Measurements from ENCODE around the gene ZMPSTE24.

Gene ZMPSTE24

GRCh38 chr1:40258445-40258769 lies 371 bp downstream of the ZMPSTE24 start:
- DNase-seq (ENCODE audit: low read depth in 2 of 3, low spot score in 2 of 3) = no peak

GRCh38 chr1:40264354-40264781 lies 6.3 kb downstream of the ZMPSTE24 start:
- no peak for DNase-seq (ENCODE audit: low read depth in 2 of 3, low spot score in 2 of 3)

DNA sequence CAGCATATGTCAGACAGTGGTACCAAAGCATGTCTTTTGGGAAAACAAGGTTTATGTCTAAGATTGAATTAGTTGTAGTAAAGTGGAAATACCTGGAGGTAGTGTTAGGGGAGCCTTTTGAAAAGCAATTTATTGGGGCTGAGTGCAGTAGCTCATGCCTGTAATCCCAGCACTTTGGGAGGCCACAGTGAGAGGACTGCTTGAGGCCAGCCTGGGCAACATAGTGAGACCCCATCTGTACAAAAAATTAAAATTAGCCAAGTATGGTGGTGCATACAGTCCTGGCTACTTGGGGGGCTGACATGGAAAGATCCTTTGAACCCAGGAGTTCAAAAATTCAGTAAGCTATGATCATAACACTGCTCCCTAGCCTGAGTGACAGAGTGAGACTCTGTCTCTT lies 7.3 kb downstream of the ZMPSTE24 start:
- DNase-seq (ENCODE audit: low read depth in 2 of 3, low spot score in 2 of 3) = no peak

- no peak for DNase-seq (ENCODE audit: low read depth in 2 of 3, low spot score in 2 of 3)
Observed at GRCh38 chr1:40265919-40266318, 7.9 kb downstream of the ZMPSTE24 start.

GRCh38 chr1:40266786-40267535 lies 8.9 kb downstream of the ZMPSTE24 start:
- DNase-seq (ENCODE audit: low read depth in 2 of 3, low spot score in 2 of 3) = no peak

DNA sequence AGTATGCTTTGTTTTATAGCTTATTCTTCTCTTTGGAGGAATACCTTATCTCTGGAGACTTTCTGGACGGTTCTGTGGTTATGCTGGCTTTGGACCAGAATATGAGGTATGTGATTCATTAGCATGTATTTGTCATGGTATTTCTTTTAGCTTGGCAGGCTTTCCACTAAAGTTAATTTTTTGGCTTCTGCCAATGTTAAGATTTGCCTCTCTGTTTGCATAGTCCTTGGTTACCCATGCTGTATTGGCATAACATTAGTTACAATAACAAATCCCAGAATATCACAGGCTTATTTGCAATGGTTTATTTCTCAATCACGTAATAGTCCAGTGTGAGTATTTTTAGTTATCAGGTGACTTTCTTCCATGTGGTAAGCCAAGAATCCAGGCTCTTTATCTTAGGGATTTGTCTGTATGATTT lies 9.7 kb downstream of the ZMPSTE24 start:
- DNase-seq (ENCODE audit: low read depth in 2 of 3, low spot score in 2 of 3) = no peak

- DNase-seq (ENCODE audit: low read depth in 2 of 3, low spot score in 2 of 3) = no peak
Observed at GRCh38 chr1:40268211-40268610, 10.2 kb downstream of the ZMPSTE24 start.

- DNase-seq (ENCODE audit: low read depth in 2 of 3, low spot score in 2 of 3) = no peak
Observed at GRCh38 chr1:40270152-40270834, 12.3 kb downstream of the ZMPSTE24 start.

DNA sequence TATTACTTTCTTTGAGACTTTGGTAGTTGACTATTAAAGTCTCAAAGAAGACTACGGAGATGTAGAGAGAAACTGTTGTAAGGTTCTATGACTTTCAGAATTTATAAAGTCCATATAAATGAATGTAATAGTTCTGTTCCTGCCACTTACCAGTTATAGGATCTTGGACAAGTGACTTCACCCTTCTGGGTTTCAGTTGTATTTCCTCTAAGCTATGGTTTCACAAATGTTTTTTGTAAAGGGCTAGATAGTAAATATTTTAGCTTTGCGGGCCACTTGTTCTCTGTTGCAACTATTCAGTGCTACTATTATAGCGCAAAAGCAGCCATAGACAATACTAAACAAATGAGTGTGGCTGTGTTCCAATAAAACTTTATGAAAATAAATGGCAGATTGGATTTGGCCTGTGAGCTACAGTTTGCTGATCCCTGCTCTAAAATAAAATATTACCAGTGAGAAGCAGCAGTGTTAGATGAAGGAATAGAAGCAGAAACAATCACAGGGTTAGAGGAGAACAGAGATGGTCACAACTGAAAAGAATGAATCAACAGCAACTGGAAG lies 14.7 kb downstream of the ZMPSTE24 start:
- no peak for DNase-seq (ENCODE audit: low read depth in 2 of 3, low spot score in 2 of 3)

DNA sequence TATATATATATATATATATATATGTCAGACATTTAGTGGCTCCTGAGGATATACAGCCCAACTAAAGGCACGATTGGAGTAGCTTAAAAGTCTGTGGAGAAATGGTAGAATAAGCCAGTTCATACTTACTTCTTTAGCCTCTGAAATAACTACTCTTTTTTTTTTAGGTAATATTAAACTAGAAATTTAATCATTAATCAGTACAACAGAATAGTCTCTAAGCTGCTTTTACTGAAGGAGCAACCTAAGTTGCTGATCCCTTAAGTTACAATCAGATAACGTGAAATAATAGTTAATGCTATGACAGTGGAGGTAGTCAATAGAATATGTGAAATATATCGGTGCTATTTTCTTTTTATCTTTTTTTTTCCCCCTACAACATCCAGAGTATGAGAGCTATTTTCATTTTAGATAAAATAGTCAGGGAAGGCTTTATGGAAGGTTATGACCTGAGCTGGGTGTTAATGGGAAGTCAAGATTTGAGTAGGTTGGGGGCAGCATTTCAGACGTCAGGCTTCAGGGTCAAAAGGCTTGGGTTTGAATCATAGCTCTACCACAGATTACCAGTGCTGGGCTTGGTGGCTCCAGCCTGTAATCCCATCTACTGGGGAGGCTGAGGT lies 15.6 kb downstream of the ZMPSTE24 start:
- no peak for DNase-seq (ENCODE audit: low read depth in 2 of 3, low spot score in 2 of 3)

DNA sequence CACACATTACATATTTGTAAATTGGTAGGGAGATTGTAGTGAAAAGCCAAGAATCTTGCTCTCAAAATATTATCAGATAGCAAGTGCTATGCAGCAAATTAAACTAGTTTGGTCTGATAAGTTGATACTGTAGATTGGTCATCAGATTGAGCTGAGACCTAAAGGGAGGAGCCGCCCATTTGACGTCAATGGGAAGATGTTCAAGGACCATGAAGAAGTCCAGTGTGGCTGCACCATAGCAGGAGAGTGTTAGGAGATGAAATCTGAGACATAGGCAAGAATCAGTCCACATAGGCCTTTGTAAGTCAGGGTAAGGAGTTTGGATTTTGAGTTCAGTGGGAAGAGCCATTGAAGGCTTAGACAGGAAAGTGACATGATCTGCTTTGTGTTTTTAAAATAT lies 16.3 kb downstream of the ZMPSTE24 start:
- no peak for DNase-seq (ENCODE audit: low read depth in 2 of 3, low spot score in 2 of 3)

GRCh38 chr1:40276122-40276521 lies 18.1 kb downstream of the ZMPSTE24 start:
- no peak for DNase-seq (ENCODE audit: low read depth in 2 of 3, low spot score in 2 of 3)

DNA sequence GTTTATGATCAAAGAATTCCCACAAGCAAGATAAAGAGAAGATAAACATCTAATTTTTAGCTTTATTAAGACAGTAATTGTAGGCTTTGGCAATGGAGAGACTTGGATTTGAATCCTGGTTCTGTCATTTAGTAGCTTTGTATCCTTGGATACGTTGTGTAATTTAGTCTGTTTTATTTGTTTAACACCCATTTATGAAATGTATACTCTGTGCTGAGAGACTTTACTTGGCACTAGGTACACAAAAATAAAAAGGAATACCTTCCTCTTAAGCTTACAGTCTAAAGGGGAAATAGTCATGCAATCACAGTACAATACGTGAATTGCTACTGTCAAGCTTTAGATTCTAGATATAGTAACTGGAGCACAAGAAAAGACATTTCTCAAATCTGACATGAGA lies 23.8 kb downstream of the ZMPSTE24 start:
- no peak for DNase-seq (ENCODE audit: low read depth in 2 of 3, low spot score in 2 of 3)

GRCh38 chr1:40291293-40291692 lies 33.3 kb downstream of the ZMPSTE24 start:
- no peak for DNase-seq (ENCODE audit: low read depth in 2 of 3, low spot score in 2 of 3)

- DNase-seq (ENCODE audit: low read depth in 2 of 3, low spot score in 2 of 3) = no peak
Observed at GRCh38 chr1:40299366-40300248, 41.6 kb downstream of the ZMPSTE24 start.

GRCh38 chr1:40300249-40300567 lies 42.2 kb downstream of the ZMPSTE24 start:
- no peak for DNase-seq (ENCODE audit: low read depth in 2 of 3, low spot score in 2 of 3)

GRCh38 chr1:40300651-40301050 lies 42.6 kb downstream of the ZMPSTE24 start:
- DNase-seq (ENCODE audit: low read depth in 2 of 3, low spot score in 2 of 3) = no peak

- no peak for DNase-seq (ENCODE audit: low read depth in 2 of 3, low spot score in 2 of 3)
Observed at GRCh38 chr1:40301066-40301465, 43.0 kb downstream of the ZMPSTE24 start.

GRCh38 chr1:40301541-40302299 lies 43.7 kb downstream of the ZMPSTE24 start:
- DNase-seq (ENCODE audit: low read depth in 2 of 3, low spot score in 2 of 3) = no peak

DNA sequence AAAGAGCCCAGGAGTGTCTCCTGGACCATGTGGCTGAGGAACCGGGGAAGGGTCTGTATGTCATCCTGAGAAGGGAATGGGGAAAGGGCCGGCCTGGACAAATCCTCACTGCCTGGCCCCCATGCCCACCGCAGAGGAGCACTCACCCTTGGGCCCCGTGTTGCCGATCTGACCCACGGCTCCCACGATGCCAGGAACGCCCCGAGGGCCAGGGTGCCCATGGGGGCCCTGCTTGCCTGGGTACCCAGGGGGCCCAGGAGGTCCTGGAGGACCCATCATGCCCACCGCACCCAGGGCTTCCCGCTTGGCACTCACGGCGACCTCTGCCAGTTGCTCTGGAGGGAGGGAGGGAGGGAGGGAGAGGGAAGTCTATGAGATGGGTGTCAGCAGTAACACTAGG lies 44.4 kb downstream of the ZMPSTE24 start:
- DNase-seq (ENCODE audit: low read depth in 2 of 3, low spot score in 2 of 3) = no peak
